PC-9 (cell line): ENCODE results near the gene JCHAIN. TPM values are rescaled to one million over a fixed set of nuclear protein-coding genes. Genes with fewer than 3 reads are reported as not detected.
A peak's percentile ranks its signal among the peaks of the same experiment; 100 is the strongest.

Experiments
- BruUV-seq: library from RNA; stranded (reverse); fragments of 400-500 nt; replicated peaks from 2 replicates; lab custom pipeline; 2021; lab: Mats Ljungman, UMichigan
- CTCF ChIA-PET: fragments of 300-600 bp; sonication (Branson Sonifier 250); formaldehyde crosslinking; loops from one replicate; lab custom pipeline; 2022; ENCODE audit warnings: antibody characterized with exemption; lab: Charles Lee
- POLR2A ChIA-PET: fragments of 300-600 bp; sonication (Branson Sonifier 250); formaldehyde crosslinking; loops from one replicate; lab custom pipeline; 2022; ENCODE audit warnings: antibody characterized with exemption; ENCODE audit not compliant: unreplicated experiment; lab: Charles Lee
- DNase-seq, 2 experiments: peaks; one replicate each; pipeline versions ENCODE4 v3.0.0 to v3.0.0-alpha.2; 2015 to 2022; ENCODE audit warnings: mixed read lengths in 1 of 2
- H2AFZ ChIP-seq: fragments of 200-600 bp; sonication (generic); 2 replicates; pipeline ENCODE4 v1.8.1; 2017; ENCODE audit warnings: antibody characterized with exemption
- H3F3A ChIP-seq: fragments of 200-600 bp; sonication (generic); 2 replicates; pipeline ENCODE4 v1.8.1; 2017; ENCODE audit warnings: antibody characterized with exemption, mild to moderate bottlenecking, low read depth; ENCODE audit not compliant: insufficient read depth
- H3K27ac ChIP-seq: fragments of 200-600 bp; sonication (generic); 2 replicates; pipeline ENCODE4 v1.6.1; 2016; ENCODE audit warnings: mixed run types
- H3K27me3 ChIP-seq: fragments of 200-600 bp; sonication (generic); 2 replicates; pipeline ENCODE4 v1.6.1; 2016; ENCODE audit warnings: low read depth, mixed run types; ENCODE audit not compliant: insufficient read depth
- H3K36me3 ChIP-seq: fragments of 200-600 bp; sonication (generic); 2 replicates; pipeline ENCODE4 v1.6.1; 2016; ENCODE audit warnings: low read depth, mixed run types
- H3K4me1 ChIP-seq: fragments of 200-600 bp; sonication (generic); replicated peaks from 2 replicates; pipeline ENCODE4 v1.6.1; 2016; ENCODE audit warnings: mixed run types; ENCODE audit not compliant: insufficient read depth
- H3K4me2 ChIP-seq: fragments of 200-600 bp; sonication (generic); 2 replicates; pipeline ENCODE4 v1.6.1; 2017; ENCODE audit warnings: mixed run types
- H3K4me3 ChIP-seq: fragments of 200-600 bp; sonication (generic); 2 replicates; pipeline ENCODE4 v1.6.1; 2016; ENCODE audit warnings: mixed run types
- H3K79me2 ChIP-seq: fragments of 200-600 bp; sonication (generic); 2 replicates; pipeline ENCODE4 v1.6.1; 2017; ENCODE audit warnings: low read depth, mixed run types
- H3K9me2 ChIP-seq: fragments of 200-600 bp; sonication (generic); 2 replicates; pipeline ENCODE4 v1.8.1; 2017; ENCODE audit warnings: mild to moderate bottlenecking; ENCODE audit not compliant: insufficient read depth
- H3K9me3 ChIP-seq: fragments of 200-600 bp; sonication (generic); 2 replicates; pipeline ENCODE4 v1.8.1; 2016; ENCODE audit warnings: low read depth; ENCODE audit not compliant: insufficient read depth
- H4K20me1 ChIP-seq: fragments of 200-600 bp; sonication (generic); 2 replicates; pipeline ENCODE4 v1.8.1; 2017; ENCODE audit not compliant: insufficient read depth
- CTCF ChIP-seq: fragments of 200-600 bp; sonication (generic); conservative IDR thresholded peaks from 2 replicates; pipeline ENCODE4 v1.6.1; 2017; ENCODE audit warnings: mixed run types, antibody characterized with exemption, mild to moderate bottlenecking, moderate library complexity
- EZH2 ChIP-seq: fragments of 200-600 bp; sonication (generic); IDR thresholded peaks from 2 replicates; pipeline ENCODE4 v1.8.0; 2017; ENCODE audit warnings: antibody characterized with exemption, low read depth
- intact Hi-C: fragments of 100-400 bp; cut with micrococcal nuclease; formaldehyde crosslinking; loops from one replicate; pipeline ENCODE4 v1.10.0; 2022; ENCODE audit not compliant: unreplicated experiment
- total RNA-seq: library from RNA; stranded (reverse); gene quantifications from 2 replicates; pipeline ENCODE4 v1.2.3, GENCODE V29; 2021

JCHAIN gene
- total RNA-seq, 1 experiment from 2014 or later = not detected

GRCh38 chr4:70711599-70711998 lies 45.3 kb upstream of the JCHAIN start:
- intact Hi-C loops = no loop called here
- no TSS peak for BruUV-seq

GRCh38 chr4:70709611-70710205 lies 43.4 kb upstream of the JCHAIN start:
- Histone ChIP-seq H3F3A (peaks cover 17% of the 10 kb centered on the region; the same call in 1 of the 2 replicates), H3K27ac (no peak overlapping the region), H3K4me1 (peaks cover 13% of the 10 kb centered on the region), H3K36me3 (no peaks in the 10 kb centered on the region), H3K4me2 (no peak overlapping the region), H3K9me2 (no peaks in the 10 kb centered on the region), H2AFZ (no peak overlapping the region), H4K20me1 (no peaks in the 10 kb centered on the region), H3K27me3 (no peaks in the 10 kb centered on the region), H3K79me2 (peaks cover 45% of the 10 kb centered on the region), H3K4me3 (no peak overlapping the region), H3K9me3 (no peaks in the 10 kb centered on the region)
- TF ChIP-seq CTCF (no peak), EZH2 (no peak)
- ChIA-PET CTCF (no interaction called here), POLR2A (no interaction called here)
- intact Hi-C loops = loop anchor here (5.0 kb wide), 1 partner anchor 193 kb away; the partner anchor contains the start of gene MOB1B
- DNase-seq = no peak
- no TSS peak for BruUV-seq

More at GRCh38 chr4:70711599-70711998, 45.3 kb upstream of the JCHAIN start:
- Histone ChIP-seq H3K27me3 (no peaks in the 10 kb centered on the region), H3K4me3 (no peak overlapping the region), H3K27ac (no peak overlapping the region), H3K9me2 (no peaks in the 10 kb centered on the region), H3K36me3 (no peaks in the 10 kb centered on the region), H3F3A (peaks cover 3% of the 10 kb centered on the region; the same call in 1 of the 2 replicates), H4K20me1 (no peaks in the 10 kb centered on the region), H3K4me1 (peaks cover 8% of the 10 kb centered on the region), H3K79me2 (peaks cover 39% of the 10 kb centered on the region), H3K9me3 (no peaks in the 10 kb centered on the region), H3K4me2 (no peak overlapping the region), H2AFZ (no peak overlapping the region)
- CTCF ChIA-PET = no interaction called here
- TF ChIP-seq EZH2 (no peak), CTCF (no peak)
- DNase-seq = no peak
- POLR2A ChIA-PET = no interaction called here

GRCh38 chr4:70706516-70706915 lies 40.2 kb upstream of the JCHAIN start:
- Histone ChIP-seq H3K9me2 (no peaks in the 10 kb centered on the region), H3K9me3 (no peaks in the 10 kb centered on the region), H3K4me2 (peak overlapping the region; percentile 96), H4K20me1 (no peaks in the 10 kb centered on the region), H3K79me2 (peaks cover 45% of the 10 kb centered on the region), H3K27me3 (no peaks in the 10 kb centered on the region), H2AFZ (peak overlapping the region; percentile 90), H3K27ac (peak overlapping the region; percentile 72), H3K4me1 (peaks cover 24% of the 10 kb centered on the region), H3K36me3 (no peaks in the 10 kb centered on the region), H3F3A (peaks cover 30% of the 10 kb centered on the region), H3K4me3 (peak overlapping the region; percentile 87)
- DNase-seq = peak in 1 of 2 experiments; percentile 48
- ChIA-PET CTCF (interaction anchor here (0.6 kb wide), 1 partner anchor 116 kb away, joined by 6 read pairs; no protein-coding TSS in a partner anchor), POLR2A (no interaction called here)
- TF ChIP-seq EZH2 (no peak), CTCF (no peak)
- no TSS peak for BruUV-seq
- intact Hi-C loops = loop anchor here (5.0 kb wide), 1 partner anchor 196 kb away; the partner anchor contains the start of gene MOB1B
